Astrocyte of the cerebellum (primary cell): ENCODE data around the gene PSMA7.
"Not testable (repeated sequence)": the region's sequence is repeated elsewhere in the genome, so short reads cannot be mapped to it uniquely, and the experiment has no call there.

ENCODE experiments used
- DNase-seq: peaks from one replicate; pipeline ENCODE4 v3.0.0-alpha.2; 2011; ENCODE audit warnings: low read depth
- H3K4me3 ChIP-seq: 2 replicates; pipeline ENCODE4 v1.5.1; 2011; ENCODE audit warnings: mild to moderate bottlenecking, low read depth, low read length, moderate library complexity
- CTCF ChIP-seq: IDR thresholded peaks from 2 replicates; pipeline ENCODE4 v1.5.1; 2012; ENCODE audit warnings: low read length, low read depth, moderate library complexity, mild to moderate bottlenecking; ENCODE audit errors: missing control alignments
- in situ Hi-C: cut with HindIII; loops from 2 replicates; pipeline ENCODE4 v1.10.0; 2017; ENCODE audit warnings: low sequenced_read_pairs

Gene PSMA7

GRCh38 chr20:62149532-62150309 is 6.5 kb upstream of the PSMA7 start:
- no peak for TF ChIP-seq CTCF
- no peak for DNase-seq
- no peak overlapping the region for H3K4me3 ChIP-seq
- in situ Hi-C loops: no loop called here

- no peak overlapping the region for H3K4me3 ChIP-seq
- DNase-seq: no peak
- in situ Hi-C loops: no loop called here
- TF ChIP-seq CTCF: no peak
Measured at GRCh38 chr20:62148908-62149314, 5.7 kb upstream of the PSMA7 start.

GRCh38 chr20:62148383-62148782 is 5.2 kb upstream of the PSMA7 start:
- DNase-seq, in situ Hi-C loops, H3K4me3 ChIP-seq: not testable (repeated sequence)

- no peak overlapping the region for H3K4me3 ChIP-seq
- in situ Hi-C loops: no loop called here
- no peak for TF ChIP-seq CTCF
- no peak for DNase-seq
Measured at GRCh38 chr20:62147528-62147927, 4.3 kb upstream of the PSMA7 start.

- no peak for DNase-seq
- no peak overlapping the region for H3K4me3 ChIP-seq
- TF ChIP-seq CTCF: no peak
- in situ Hi-C loops: no loop called here
Measured at GRCh38 chr20:62147125-62147524, 3.9 kb upstream of the PSMA7 start.

- in situ Hi-C loops: no loop called here
- TF ChIP-seq CTCF: no peak
- DNase-seq: no peak
- H3K4me3 ChIP-seq: no peak overlapping the region
Measured at GRCh38 chr20:62146019-62146755, 3.0 kb upstream of the PSMA7 start.

- no peak overlapping the region for H3K4me3 ChIP-seq
- no peak for DNase-seq
- no peak for TF ChIP-seq CTCF
- in situ Hi-C loops: no loop called here
Measured at GRCh38 chr20:62145688-62146018, 2.5 kb upstream of the PSMA7 start.
